Femur (tissue), 1 donor: ENCODE measurements around the gene GIPC1.
"Not testable (repeated sequence)": the region's sequence is repeated elsewhere in the genome, so short reads cannot be mapped to it uniquely, and the experiment has no call there.

Source experiments
- DNase-seq: peaks from one replicate; pipeline ENCODE4 v3.0.0-alpha.2; 2017

The GIPC1 gene

DNA sequence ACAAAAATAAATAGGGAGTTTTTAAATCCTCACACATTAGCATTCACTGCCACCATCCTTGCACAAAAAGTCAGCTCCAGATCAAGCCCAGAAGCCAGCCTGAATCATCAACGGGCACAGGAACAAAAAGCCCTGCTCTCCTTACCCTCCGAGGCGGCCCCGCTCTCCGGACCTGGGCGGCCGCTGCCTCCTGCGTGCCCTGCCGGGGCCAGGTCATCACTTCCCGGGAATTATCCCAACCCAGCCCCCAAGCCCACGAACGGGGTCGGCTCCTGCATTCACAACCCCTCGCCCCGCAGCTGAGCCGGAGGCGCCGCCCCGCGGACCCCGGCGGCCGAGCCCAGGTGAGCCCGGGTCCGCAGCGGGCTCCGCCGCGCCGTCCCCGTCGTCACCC, 21.5 kb upstream of the GIPC1 start:
- no peak for DNase-seq

DNA sequence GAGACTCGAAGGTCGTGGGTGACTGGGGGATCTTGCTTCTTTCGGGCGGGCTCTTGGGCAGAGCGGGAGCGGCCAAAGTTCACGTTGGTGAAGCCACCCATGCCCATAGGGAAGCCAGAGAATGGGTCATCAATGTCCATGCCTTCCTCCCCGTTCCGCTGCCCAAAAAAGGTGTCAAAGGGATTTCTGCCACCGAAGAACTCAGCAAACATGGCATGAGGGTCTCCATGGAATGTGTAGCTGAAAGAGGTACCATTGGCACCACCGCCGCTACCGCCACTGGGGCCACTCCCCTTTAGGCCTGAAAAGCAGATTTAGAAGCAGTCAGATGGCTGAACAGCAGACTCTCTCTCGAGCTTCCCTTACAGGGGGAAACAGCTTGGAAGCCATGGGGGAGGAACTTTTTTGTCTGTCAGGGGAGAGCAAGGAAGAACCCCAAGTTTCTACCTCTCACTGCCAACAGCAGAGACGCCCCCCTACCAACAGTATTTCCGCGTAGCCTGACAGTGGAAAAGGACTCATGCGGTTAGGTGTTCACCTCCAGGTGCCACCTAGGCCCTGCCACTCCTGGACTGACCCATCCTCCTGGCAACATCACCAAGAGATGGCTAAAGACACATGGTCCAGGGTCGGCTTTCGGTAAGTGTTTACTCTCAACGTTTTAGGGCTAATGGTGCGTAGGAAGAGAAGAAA, 21.0 kb upstream of the GIPC1 start:
- DNase-seq: no peak

DNA sequence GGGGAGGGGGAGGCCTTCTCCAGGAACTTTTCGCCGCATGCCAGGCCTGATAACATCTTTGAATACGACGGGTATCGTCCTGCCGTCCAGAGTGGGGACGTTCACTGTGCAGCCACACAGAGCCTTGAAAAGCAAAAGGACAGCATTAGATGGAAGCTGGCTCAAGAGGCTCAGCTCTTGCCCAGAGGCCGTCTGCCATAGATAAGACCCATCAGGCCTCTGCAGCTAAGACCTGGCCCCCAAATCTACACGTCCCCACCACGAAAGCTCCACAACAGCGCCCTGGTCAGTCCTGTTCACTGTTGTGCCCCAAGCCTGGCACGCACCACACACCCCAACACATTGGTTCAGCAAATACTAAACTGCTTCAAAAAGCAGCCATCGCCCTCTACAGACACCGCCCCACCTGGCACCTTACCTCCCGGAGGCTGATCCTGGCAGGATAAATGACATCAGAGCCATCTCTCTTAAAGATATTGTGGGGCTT, 20.2 kb upstream of the GIPC1 start:
- no peak for DNase-seq

DNA sequence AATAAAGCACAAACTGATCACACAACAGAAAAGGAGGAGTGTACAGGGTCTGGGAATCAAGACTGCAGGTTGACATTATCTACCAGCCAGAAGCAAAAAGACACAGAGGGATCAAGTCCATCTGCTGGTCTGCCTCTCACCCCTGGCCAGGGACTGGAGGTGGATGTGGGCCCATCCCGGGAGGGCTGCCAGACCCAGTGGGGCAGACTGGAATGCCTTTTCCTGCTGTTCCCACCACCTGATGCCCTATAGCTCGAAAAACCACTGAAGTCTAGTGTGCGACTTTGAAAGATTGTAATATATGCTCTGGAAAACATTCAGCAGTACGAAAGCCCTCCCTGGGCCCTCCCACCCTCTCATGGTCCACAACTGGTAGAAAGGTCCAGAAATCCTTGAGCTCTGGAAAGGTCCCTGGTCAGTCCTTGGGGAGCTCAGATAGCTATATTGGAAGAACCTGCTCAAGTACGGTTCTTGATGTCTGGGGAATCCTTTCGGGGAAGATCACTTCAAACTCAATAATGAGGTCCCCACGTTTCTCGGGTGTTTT, 19.6 kb upstream of the GIPC1 start:
- DNase-seq: no peak

DNA sequence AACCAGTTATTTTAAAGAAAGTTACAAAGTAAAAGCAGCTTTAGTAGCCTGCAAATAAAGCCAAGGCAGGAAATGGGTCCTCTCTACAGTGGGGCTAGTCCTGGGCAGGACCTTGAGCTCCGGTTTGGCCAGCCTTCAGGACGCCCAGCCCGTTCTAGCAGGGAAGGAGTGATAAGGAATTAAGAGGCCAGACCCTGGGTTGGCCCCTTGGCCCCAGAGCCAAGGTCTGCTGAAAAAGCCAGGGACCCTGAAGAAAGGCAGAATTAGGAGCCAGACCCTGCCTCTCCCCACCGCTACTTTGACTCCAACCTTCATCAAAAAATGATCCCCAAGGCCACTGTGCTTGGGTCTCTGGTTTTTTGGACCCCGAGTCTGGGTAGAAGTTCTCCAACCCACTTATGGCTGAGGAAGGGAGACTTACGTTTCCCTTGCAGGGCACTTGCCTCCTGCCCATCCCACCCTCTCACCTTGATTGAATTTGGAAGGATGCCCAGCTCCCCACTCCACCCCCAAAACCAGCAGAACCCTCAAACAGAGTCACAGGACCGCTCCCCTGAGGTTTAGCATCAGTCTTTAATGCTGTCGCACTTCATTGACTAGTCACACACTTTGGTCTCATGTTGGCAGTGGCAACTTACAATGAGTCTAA, 18.4 kb upstream of the GIPC1 start:
- no peak for DNase-seq

DNA sequence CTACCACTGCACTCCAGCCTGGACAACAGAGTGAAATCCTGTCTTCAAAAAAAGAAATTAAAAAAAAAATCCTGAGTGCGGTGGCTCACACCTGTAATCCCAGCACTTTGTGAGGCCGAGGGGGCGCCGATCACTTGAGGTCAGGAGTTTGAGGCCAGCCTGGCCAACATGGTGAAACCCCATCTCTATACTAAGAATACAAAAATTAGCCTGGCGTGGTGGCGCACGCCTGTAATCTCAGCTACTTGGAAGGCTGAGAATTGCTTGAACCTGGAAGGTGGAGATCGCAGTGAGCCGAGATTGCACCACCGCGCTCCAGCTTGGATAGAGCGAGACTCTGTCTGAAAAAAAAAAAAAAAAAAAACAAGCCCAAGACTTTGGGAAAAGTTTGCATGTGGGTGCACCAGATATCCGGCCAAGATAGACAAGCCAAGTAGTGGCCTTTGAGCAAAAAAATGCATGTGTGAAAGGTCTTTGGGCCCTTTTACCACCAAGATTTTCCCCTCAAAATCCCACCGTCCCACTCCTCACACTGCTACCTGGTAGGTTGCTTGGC, 16.6 kb upstream of the GIPC1 start:
- no peak for DNase-seq

DNA sequence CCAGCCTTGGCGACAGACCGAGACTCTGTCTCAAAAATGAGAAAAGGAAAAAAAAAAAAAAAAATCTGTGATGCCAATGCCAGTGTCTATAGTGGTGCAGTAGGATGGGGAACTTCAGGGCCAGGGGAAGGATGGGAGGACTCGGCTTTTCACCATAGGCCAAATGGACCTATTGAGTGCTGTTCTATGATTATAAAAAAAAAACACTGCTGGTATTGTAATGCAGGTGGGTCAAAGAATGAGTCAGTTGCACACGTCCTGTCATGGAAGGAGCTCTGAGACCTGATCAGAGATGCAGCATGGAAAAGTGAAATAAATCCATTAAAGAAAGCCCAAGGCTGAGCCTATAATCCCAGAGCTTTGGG, 15.3 kb upstream of the GIPC1 start:
- DNase-seq: no peak

DNA sequence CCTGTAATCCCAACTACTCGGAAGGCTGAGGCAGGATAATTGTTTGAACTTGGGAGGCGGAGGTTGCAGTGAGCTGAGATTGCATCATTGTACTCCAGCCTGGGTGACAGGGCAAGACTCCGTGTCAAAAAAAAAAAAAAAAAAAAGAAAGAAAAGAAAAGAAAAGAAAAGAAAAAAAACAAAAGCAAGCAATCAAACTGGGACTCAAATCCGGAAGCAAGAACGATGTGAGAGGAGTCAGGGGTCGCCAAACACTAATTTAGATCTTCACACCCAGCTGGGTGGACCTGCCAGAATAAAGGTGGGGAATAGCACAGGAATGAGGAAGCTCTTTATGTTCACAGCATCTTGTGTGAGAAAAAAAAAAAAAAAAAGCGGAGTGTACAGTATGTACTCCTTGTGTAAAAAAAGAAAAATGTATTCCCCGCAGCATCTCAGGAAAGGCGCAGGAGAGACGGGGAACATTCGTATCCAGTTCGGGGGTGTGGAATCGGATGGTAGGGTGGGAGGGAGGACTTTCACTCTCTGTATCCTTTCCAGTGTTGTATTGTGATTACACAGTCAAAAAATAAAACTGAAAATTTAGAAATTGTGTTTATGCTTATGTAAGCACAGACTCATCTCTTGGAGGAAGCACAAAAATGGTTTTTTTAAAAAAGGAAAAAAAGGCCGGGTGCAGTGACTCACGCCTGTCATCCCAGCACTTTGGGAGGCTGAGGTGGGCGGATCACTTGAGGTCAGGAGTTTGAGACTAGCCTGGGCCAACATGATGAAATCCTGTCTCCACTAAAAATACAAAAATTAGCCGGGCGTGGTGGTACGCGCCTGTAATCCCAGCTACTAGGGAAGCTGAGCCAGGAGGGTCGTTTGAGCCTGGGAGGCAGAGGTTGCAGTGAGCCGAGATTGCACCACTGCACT, 14.6 kb upstream of the GIPC1 start:
- DNase-seq: no peak

DNA sequence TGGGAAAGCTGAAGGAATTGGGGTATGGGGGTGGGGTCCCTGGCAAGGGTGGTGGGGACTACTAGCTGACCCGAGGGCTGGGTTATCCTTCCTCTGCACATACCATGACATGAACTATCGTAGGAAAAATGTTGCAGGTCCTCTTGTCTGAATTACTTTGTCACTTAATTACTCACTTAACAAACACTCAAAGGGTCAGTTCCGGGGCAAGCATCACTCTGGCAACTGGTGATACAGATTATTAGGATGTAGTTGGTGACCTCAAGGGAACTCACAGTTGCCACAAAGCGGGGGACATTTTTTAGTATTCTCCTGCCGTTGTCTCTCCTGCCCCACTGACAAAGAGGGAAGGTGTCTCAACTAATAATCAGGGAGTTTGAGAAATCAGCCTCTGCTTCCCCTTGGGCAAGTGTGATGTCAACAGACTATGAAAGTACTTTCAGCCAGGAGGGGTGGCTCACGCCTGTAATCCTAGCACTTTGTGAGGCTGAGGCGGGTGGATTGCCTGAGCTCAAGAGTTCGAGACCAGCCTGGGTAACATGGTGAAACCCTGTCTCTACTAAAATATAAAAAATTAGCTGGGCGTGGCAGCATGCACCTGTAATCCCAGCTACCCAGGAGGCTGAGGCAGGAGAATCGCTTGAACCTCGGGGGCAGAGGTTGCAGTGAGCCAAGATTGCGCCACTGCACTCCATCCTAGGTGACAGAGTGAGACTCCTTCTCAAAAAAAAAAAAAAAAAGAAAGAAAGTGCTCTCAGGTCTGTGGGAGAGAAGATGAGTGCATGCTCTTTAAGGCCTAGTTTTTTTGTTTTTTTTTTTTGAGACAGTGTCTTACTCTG, 12.0 kb upstream of the GIPC1 start:
- DNase-seq: no peak

DNA sequence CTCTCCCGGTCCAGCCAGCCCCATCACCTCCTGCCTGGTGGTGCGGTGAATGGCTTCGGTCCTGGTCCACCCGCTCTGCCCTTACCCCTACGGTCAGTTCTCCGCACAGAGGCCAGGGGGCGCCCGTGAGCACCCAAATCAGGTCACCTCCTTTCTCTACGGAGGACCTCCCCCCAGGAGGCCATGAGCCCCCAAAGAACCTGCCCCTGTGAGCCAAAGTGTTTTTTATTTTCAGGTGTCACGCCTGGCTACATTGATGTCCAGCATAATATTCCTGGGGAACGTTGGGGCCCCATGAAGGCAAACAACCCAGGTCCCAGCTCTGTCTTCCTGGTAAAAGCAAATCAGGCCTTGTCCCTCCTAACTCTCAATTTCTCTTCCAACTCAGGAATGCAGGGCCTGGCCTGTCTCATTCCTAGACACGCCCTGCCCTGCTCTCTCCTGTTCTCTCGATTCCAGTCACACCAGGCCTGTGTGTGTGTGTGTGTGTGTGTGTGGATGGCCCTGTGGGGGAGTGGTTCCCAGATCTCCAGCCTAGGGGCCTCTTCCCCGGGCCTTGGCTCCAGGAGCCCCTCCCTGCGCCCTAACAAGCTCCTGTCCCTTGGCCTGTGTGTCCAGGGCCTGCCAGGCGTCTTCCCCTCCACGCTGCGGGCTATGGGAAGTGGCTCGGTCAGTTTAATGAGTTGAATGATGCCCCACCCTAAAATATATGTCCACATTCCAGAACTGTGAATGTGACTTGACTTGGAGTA, 9.7 kb upstream of the GIPC1 start:
- DNase-seq: no peak

DNA sequence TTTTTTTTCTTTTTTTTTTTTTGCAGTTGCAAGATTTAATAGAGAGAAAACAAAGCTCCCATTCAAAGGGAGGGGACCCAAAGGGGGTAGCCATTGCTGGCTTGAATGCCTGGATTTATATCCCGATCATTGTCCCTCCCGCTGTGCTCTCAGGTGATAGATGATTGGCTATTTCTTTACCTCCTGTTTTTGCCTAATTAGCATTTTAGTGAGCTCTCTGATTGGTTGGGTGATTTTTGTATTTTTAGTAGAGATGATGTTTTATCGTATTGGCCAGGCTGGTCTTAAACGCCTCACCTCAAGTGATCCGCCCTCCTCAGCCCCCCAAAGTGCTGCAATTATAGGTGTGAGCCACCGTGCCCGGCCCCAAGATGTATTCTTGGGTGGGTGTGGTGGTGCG, 8.6 kb upstream of the GIPC1 start:
- not testable (repeated sequence) for DNase-seq

DNA sequence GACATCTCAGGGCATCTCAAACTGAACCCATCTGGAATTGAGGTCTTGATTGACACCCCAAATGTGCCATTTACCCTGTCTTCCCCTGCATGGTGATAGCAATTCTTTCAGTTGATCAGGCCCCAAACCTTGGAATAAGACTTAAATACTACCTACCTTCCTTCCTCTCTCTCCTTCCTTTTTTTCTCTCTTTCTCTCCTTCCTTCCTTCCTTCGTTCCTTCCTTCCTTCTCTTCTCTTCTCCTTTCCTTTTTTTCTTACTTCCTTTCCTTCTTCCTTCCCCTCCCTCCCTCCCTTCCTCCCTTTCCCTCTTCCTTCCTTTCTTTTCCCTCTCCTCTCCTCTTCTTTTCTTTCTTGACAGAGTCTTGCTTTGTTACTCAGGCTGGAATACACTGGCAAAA, 7.4 kb upstream of the GIPC1 start:
- no peak for DNase-seq

DNA sequence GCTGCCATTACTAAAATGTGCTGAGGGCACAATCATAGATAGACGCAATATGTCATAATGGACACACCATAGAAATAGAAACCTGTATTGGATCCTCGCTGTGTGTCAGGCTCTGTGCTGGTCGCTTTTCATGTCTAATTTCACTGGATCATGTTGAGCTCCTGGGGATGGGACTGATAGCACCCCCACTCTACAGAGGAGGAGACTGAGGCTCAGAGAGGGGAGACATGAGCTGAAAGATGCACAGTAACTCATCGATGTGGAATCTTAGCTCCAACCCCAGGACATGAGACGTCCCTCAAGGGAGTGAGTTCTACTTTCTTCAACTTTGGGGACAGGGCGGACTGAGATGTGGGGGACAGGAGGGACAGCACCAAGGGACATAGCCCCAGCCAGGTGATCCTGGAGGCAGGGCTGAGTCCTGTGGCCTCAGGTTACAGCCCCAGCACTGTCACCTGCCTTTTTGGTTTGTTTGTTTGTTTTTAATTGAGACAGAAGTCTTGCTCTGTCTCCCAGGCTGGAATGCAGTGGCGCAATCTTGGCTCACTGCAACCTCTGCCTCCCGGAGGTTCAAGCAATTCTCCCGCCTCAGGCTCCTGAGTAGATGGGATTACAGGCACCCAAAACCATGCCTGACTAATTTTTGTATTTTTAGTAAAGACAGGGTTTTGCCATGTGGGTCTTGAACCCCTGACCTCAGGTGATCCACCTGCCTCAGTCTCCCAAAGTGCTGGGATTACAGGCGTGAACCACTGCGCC, 6.6 kb upstream of the GIPC1 start:
- no peak for DNase-seq

DNA sequence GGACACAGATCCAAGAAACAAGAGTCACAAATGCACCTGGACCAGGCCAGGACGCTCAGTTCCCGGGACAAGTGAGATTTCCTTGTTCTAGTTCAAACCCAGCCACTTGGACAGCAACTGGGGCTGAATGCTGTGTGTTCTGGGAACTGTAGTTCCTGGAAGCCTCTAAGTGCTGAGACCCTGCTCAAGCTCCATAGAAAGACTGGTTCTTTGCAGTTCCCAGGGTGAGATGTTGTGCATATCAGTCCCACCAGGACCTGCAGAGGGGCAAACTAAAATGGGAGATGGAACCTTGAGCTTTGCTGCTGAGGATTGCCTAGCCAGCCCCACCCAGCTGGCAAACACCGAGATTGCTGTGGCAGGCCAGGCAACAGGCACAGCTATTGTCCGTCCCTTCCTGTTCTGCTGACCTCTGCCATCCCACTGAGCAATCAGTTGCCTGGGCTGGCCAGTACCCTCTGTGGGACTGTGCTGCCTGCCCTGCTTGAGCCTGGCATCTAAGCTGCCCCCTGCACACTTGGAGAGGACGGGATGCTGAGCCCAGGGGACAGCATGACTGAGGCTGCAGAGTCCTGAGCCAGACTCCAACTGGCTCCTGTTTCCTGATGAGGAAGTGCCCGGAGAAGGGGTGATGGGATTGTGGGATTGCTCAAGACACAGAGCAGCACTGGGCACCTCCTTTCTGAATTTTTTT, 1.4 kb upstream of the GIPC1 start:
- DNase-seq: no peak

DNA sequence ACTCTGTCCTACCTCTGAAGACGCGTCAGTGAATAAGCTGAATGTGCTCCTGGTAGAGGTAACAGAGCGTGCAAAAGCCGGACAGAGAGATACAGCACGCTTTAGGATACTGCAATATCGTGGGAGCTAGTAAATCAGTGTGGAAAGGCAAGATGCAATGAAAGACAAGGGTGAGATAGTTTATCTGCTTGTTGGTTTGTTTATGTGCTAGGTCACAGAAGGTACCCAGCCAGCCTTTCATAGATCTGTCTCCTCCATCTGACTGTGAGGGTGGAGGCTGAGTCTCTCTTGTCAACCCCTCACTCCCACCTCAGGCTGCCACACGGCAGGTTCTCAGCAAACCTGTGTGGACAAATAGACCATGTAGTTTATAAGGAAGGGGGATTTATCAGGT, 904 bp upstream of the GIPC1 start:
- DNase-seq: no peak

DNA sequence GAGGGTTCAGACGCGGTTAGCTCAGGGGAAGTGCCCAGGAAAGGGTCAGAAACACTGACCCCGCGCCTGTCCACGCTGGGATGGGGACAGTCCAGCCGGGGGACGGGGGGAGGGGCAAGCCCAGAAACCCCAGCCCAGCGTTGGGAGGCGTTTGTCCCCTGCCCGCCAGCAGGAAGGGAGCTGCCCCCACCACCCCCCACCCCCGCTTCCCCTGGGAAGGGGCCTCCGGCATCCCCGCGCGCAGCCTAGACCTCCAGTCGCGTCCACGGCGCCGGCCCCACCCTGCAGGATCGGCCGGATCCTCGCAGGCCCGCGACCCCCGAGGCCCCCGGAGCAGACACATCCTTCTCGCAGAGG, 277 bp downstream of the GIPC1 start:
- DNase-seq: no peak

DNA sequence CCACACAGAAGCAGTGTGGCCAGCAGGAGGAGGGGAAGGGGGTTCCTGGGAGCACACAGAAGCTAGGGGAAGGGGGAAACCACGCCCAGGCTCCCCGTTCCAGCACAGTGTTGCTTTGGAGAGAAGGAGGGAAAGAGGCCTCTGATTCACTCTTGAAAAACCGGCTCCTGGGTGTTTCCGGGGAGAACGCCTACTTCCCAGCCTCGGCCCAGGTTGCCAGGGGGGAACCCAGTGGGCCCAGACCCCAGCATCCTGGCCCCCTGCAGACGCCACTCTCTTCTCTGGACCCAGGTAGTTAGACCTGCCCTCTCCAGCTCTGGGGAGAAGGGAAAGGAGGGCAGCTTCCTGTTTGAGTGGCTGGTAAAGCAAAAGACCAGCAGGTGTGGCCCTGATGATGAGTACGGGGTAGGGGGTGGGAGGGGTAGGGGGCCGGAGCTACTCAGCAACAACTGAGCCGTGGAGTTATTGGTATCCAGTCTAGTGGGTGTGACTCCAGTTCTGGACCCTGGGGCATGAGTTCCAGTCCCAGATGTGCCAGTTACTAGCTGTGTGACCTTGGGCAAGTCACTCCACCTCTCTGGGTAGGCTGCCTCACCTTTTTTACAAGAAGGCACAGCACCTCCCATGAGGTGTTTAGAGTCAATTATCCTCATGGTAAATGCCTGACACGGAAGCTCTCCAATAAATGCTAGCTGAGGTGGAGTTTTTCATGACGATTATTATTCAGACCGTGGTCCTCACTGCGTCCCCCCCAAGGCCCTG, 836 bp downstream of the GIPC1 start:
- DNase-seq: no peak

DNA sequence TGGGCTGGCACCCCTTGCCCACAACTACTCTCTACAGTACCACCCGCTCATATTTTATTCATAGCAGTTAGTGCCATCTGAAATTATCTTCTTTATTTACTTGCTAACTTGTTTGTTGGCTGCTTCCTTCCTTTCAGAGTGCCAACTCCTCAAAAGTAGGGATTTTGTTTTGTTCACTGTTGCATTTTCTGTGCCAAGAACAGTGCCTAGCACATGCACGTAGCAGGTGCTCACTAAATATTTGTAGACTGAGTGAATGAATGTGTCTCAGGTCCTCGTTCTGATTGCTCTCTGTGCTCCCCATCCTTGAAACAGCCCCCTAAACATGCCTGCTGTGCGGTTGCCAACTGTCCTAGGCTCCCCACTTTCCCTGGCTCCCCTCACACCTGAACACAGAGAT, 1.5 kb downstream of the GIPC1 start:
- DNase-seq: no peak

DNA sequence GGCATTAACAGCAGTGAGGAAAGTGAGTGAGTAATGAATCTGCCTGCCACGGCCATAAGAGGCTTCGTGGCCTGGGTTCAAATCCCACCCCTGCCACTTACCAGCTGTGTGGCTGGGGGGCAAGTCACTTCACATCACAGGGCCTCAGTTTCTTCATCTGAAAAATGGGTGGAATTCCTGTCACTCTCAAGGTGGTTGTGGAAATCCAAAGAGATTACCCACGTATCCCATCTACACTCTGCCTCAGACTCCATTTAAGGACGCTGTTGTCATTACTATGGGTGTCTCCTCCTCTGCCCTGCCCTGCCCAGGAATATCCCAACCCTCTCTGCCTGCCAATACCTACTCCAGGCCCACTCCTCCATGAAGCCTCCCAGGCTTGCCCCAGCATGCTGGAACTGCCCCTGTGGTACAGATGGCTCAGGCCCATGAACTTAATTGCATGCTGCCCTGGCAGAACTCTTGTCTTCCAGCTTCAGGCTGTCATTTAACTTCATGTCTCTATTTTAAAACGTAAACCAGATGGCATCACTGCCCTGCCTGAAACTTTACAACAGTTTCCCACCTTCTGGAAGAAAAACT, 3.1 kb downstream of the GIPC1 start:
- no peak for DNase-seq
